Measurements from ENCODE around the gene EIF3F.

GRCh38 chr11:8021920-8022319 lies 34.8 kb downstream of the EIF3F start:
- TF ChIP-seq RFX5 (IDR thresholded peaks at IDR 0.05) = no peak
- TF ChIP-seq CTCF (IDR thresholded peaks at IDR 0.05) = no peak
- no peak for TF ChIP-seq HOXB5 (CRISPR knock-in tag; IDR thresholded peaks at IDR 0.05)
- TF ChIP-seq CEBPB (IDR thresholded peaks at IDR 0.05) = no peak
- TF ChIP-seq KDM1A (IDR thresholded peaks at IDR 0.05; ENCODE audit: low read depth) = no peak
- no peak for TF ChIP-seq MYC (IDR thresholded peaks at IDR 0.05; ENCODE audit: borderline replicate concordance, low read length)
- TF ChIP-seq RNF2 (IDR thresholded peaks at IDR 0.05; ENCODE audit: borderline replicate concordance, low read depth) = no peak
- no peak for TF ChIP-seq BHLHE40 (IDR thresholded peaks at IDR 0.05; ENCODE audit: low read depth, low read length)
- no peak for TF ChIP-seq MAFK (IDR thresholded peaks at IDR 0.05; ENCODE audit: partially characterized antibody)
- TF ChIP-seq HEYL (CRISPR knock-in tag; IDR thresholded peaks at IDR 0.05) = no peak

Measured in A549 (cell line).